Ovary (tissue), 3 donors: ENCODE results near the gene ARHGAP8.

ENCODE experiments used
- EP300 ChIP-seq: sonication (generic); formaldehyde crosslinking; IDR thresholded peaks from one replicate; pipeline ENCODE4 v1.6.1; 2017; ENCODE audit warnings: antibody characterized with exemption
- POLR2A ChIP-seq: fragments of 450-650 bp; IDR thresholded peaks from one replicate; pipeline ENCODE4 v1.6.1; 2017; ENCODE audit warnings: antibody characterized with exemption, mild to moderate bottlenecking, moderate library complexity
- TF ChIP-seq, protein P1 (sequence below), 3 donors: fragments of 450-650 bp in 2 of 3; fragments of 200-600 bp in 1 of 3; IDR thresholded peaks; one replicate each; pipeline versions ENCODE4 v1.5.1 to v1.8.0; 2016 to 2022; ENCODE audit warnings: antibody characterized with exemption in 3 of 3, mild to moderate bottlenecking in 1 of 3
- donor health status: DM: no; HTN: no; CAD: no.

DNA sequence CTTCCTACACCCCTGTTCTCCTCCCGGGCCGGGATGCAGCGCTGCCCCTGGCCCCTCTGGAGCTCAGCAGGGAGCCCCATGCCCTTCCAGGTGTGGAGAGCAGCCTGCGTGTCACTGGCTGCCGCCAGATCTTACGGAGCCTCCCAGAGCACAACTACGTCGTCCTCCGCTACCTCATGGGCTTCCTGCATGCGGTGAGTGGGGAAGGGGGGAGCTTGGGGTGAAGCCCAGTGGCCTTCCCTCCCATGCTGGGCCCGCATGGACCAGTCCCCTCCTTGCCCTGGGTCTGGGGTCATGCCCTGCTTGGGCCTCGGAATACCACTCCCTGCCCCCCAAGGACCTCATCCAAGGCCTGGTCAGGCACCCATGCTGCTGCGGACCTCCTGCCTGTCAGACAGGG, 107.3 kb downstream of the ARHGAP8 start:
- no peak for TF ChIP-seq POLR2A
- TF ChIP-seq, protein P1, sequence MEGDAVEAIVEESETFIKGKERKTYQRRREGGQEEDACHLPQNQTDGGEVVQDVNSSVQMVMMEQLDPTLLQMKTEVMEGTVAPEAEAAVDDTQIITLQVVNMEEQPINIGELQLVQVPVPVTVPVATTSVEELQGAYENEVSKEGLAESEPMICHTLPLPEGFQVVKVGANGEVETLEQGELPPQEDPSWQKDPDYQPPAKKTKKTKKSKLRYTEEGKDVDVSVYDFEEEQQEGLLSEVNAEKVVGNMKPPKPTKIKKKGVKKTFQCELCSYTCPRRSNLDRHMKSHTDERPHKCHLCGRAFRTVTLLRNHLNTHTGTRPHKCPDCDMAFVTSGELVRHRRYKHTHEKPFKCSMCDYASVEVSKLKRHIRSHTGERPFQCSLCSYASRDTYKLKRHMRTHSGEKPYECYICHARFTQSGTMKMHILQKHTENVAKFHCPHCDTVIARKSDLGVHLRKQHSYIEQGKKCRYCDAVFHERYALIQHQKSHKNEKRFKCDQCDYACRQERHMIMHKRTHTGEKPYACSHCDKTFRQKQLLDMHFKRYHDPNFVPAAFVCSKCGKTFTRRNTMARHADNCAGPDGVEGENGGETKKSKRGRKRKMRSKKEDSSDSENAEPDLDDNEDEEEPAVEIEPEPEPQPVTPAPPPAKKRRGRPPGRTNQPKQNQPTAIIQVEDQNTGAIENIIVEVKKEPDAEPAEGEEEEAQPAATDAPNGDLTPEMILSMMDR (IDR thresholded peaks at IDR 0.05) = no peak
- no peak for TF ChIP-seq EP300
